Measurements from ENCODE around the gene ISLR. TPM values are rescaled to one million over a fixed set of nuclear protein-coding genes. Genes with fewer than 3 reads are reported as not detected.

Gene ISLR
- total RNA-seq, 1 donor from 2014 or later = 108 TPM

GRCh38 chr15:74207652-74208440, 34.3 kb downstream of the ISLR start:
- Mint-ChIP-seq H3K4me3 (ENCODE audit: unreplicated experiment) (no peak overlapping the region), H3K36me3 (ENCODE audit: unreplicated experiment) (no peaks in the 10 kb centered on the region), H3K9me3 (ENCODE audit: unreplicated experiment) (no peaks in the 10 kb centered on the region), H3K27me3 (ENCODE audit: unreplicated experiment) (no peaks in the 10 kb centered on the region), H3K27ac (ENCODE audit: unreplicated experiment) (no peak overlapping the region), H3K4me1 (ENCODE audit: unreplicated experiment) (peaks cover 57% of the 10 kb centered on the region)
- no peak for TF ChIP-seq CTCF (IDR thresholded peaks at IDR 0.05)
- DNase-seq (ENCODE audit: extremely low spot score, unreplicated experiment) = no peak

GRCh38 chr15:74208496-74208895, 35.0 kb downstream of the ISLR start:
- no peak for TF ChIP-seq CTCF (IDR thresholded peaks at IDR 0.05)
- Mint-ChIP-seq H3K36me3 (ENCODE audit: unreplicated experiment) (no peaks in the 10 kb centered on the region), H3K4me1 (ENCODE audit: unreplicated experiment) (peaks cover 50% of the 10 kb centered on the region), H3K9me3 (ENCODE audit: unreplicated experiment) (no peaks in the 10 kb centered on the region), H3K27ac (ENCODE audit: unreplicated experiment) (no peak overlapping the region), H3K4me3 (ENCODE audit: unreplicated experiment) (no peak overlapping the region), H3K27me3 (ENCODE audit: unreplicated experiment) (no peaks in the 10 kb centered on the region)
- DNase-seq (ENCODE audit: extremely low spot score, unreplicated experiment) = no peak

- Mint-ChIP-seq H3K4me3 (ENCODE audit: unreplicated experiment) (no peak overlapping the region), H3K27me3 (ENCODE audit: unreplicated experiment) (no peaks in the 10 kb centered on the region), H3K27ac (ENCODE audit: unreplicated experiment) (no peak overlapping the region), H3K9me3 (ENCODE audit: unreplicated experiment) (no peaks in the 10 kb centered on the region), H3K36me3 (ENCODE audit: unreplicated experiment) (no peaks in the 10 kb centered on the region), H3K4me1 (ENCODE audit: unreplicated experiment) (peaks cover 46% of the 10 kb centered on the region)
- TF ChIP-seq CTCF (IDR thresholded peaks at IDR 0.05) = no peak
- DNase-seq (ENCODE audit: extremely low spot score, unreplicated experiment) = no peak
Observed at GRCh38 chr15:74208901-74209559, 35.5 kb downstream of the ISLR start.

- peaks cover 42% of the 10 kb centered on the region for H3K4me1 Mint-ChIP-seq (ENCODE audit: unreplicated experiment)
- no peak for DNase-seq (ENCODE audit: extremely low spot score, unreplicated experiment)
- H3K27me3 Mint-ChIP-seq (ENCODE audit: unreplicated experiment) = no peaks in the 10 kb centered on the region
- H3K9me3 Mint-ChIP-seq (ENCODE audit: unreplicated experiment) = no peaks in the 10 kb centered on the region
- H3K36me3 Mint-ChIP-seq (ENCODE audit: unreplicated experiment) = no peaks in the 10 kb centered on the region
- no peak overlapping the region for H3K4me3 Mint-ChIP-seq (ENCODE audit: unreplicated experiment)
- TF ChIP-seq CTCF (IDR thresholded peaks at IDR 0.05) = no peak
- no peak overlapping the region for H3K27ac Mint-ChIP-seq (ENCODE audit: unreplicated experiment)
Observed at GRCh38 chr15:74209560-74209958, 36.0 kb downstream of the ISLR start.

GRCh38 chr15:74209997-74210671, 36.6 kb downstream of the ISLR start:
- H3K4me1 Mint-ChIP-seq (ENCODE audit: unreplicated experiment) = peaks cover 42% of the 10 kb centered on the region
- no peak for DNase-seq (ENCODE audit: extremely low spot score, unreplicated experiment)
- H3K27ac Mint-ChIP-seq (ENCODE audit: unreplicated experiment) = no peak overlapping the region
- no peaks in the 10 kb centered on the region for H3K9me3 Mint-ChIP-seq (ENCODE audit: unreplicated experiment)
- no peaks in the 10 kb centered on the region for H3K36me3 Mint-ChIP-seq (ENCODE audit: unreplicated experiment)
- H3K4me3 Mint-ChIP-seq (ENCODE audit: unreplicated experiment) = no peak overlapping the region
- TF ChIP-seq CTCF (IDR thresholded peaks at IDR 0.05) = no peak
- H3K27me3 Mint-ChIP-seq (ENCODE audit: unreplicated experiment) = no peaks in the 10 kb centered on the region
